Fibroblast of mammary gland (primary cell): ENCODE results near the gene SLC25A29.
"Not testable (repeated sequence)": the region's sequence is repeated elsewhere in the genome, so short reads cannot be mapped to it uniquely, and the experiment has no call there.

Source experiments
- DNase-seq: peaks from one replicate; pipeline ENCODE4 v3.0.0-alpha.2; 2010; ENCODE audit warnings: low read depth
- H3K4me3 ChIP-seq: 2 replicates; pipeline ENCODE4 v1.5.1; 2011; ENCODE audit warnings: low read depth, mild to moderate bottlenecking, low read length, moderate library complexity; ENCODE audit not compliant: control insufficient read depth
- CTCF ChIP-seq: conservative IDR thresholded peaks from 2 replicates; pipeline ENCODE4 v1.5.1; 2011; ENCODE audit warnings: low read depth, low read length, inconsistent platforms; ENCODE audit not compliant: control insufficient read depth, insufficient read depth

Gene SLC25A29

GRCh38 chr14:100286484-100287191, 19.6 kb downstream of the SLC25A29 start:
- no peak for DNase-seq
- no peak overlapping the region for H3K4me3 ChIP-seq
- TF ChIP-seq CTCF: no peak

- peak overlapping the region; percentile 52 for H3K4me3 ChIP-seq
- no peak for TF ChIP-seq CTCF
- no peak for DNase-seq
These were observed 20.3 kb downstream of the SLC25A29 start for GRCh38 chr14:100285913-100286400.

GRCh38 chr14:100285021-100285912, 21.0 kb downstream of the SLC25A29 start:
- peak overlapping the region; percentile 66 for H3K4me3 ChIP-seq
- TF ChIP-seq CTCF: peak; percentile 60
- peak; percentile 40 for DNase-seq

- no peak for TF ChIP-seq CTCF
- H3K4me3 ChIP-seq: no peak overlapping the region
- DNase-seq: no peak
These were observed 22.0 kb downstream of the SLC25A29 start for GRCh38 chr14:100283984-100284881.

GRCh38 chr14:100283436-100283835, 22.8 kb downstream of the SLC25A29 start:
- H3K4me3 ChIP-seq, DNase-seq: not testable (repeated sequence)

- DNase-seq: no peak
- H3K4me3 ChIP-seq: no peak overlapping the region
- TF ChIP-seq CTCF: no peak
These were observed 23.4 kb downstream of the SLC25A29 start for GRCh38 chr14:100282766-100283419.
